ENCODE results near the gene PVALB. TPM values are rescaled to one million over a fixed set of nuclear protein-coding genes. Genes with fewer than 3 reads are reported as not detected.

Gene PVALB
- total RNA-seq, 1 donor = not detected

GRCh38 chr22:36764641-36765040 lies 52.2 kb downstream of the PVALB start:
- Histone ChIP-seq H3K4me2 (ENCODE audit: insufficient read depth, low read length) (no peak overlapping the region), H3K27ac (ENCODE audit: low read depth, low read length) (no peak overlapping the region), H3K79me2 (ENCODE audit: insufficient read depth, low read length) (no peaks in the 10 kb centered on the region), H3K4me3 (ENCODE audit: insufficient read depth, low read length) (no peak overlapping the region), H3K36me3 (ENCODE audit: insufficient read depth, low read length) (peaks cover 13% of the 10 kb centered on the region), H3K27me3 (ENCODE audit: insufficient read depth, low read length) (no peaks in the 10 kb centered on the region), H3K4me1 (ENCODE audit: insufficient read depth, low read length) (peaks cover 3% of the 10 kb centered on the region), H4K20me1 (ENCODE audit: insufficient read depth, low read length) (peaks cover 2% of the 10 kb centered on the region), H2AFZ (ENCODE audit: low read length) (no peak overlapping the region), H3K9me3 (ENCODE audit: low read depth, low read length) (no peaks in the 10 kb centered on the region)
- DNase-seq (ENCODE audit: insufficient read length, low spot score, missing footprints) = peak; percentile 42
- no peak for TF ChIP-seq CTCF (IDR thresholded peaks at IDR 0.05; ENCODE audit: extremely low read depth, low read depth, low read length)

- no peak overlapping the region for H3K27ac ChIP-seq (ENCODE audit: low read depth, low read length)
- DNase-seq (ENCODE audit: insufficient read length, low spot score, missing footprints) = no peak
- H2AFZ ChIP-seq (ENCODE audit: low read length) = no peak overlapping the region
- H3K36me3 ChIP-seq (ENCODE audit: insufficient read depth, low read length) = peaks cover 13% of the 10 kb centered on the region
- H3K27me3 ChIP-seq (ENCODE audit: insufficient read depth, low read length) = no peaks in the 10 kb centered on the region
- H3K79me2 ChIP-seq (ENCODE audit: insufficient read depth, low read length) = no peaks in the 10 kb centered on the region
- peaks cover 2% of the 10 kb centered on the region for H4K20me1 ChIP-seq (ENCODE audit: insufficient read depth, low read length)
- H3K4me2 ChIP-seq (ENCODE audit: insufficient read depth, low read length) = no peak overlapping the region
- TF ChIP-seq CTCF (IDR thresholded peaks at IDR 0.05; ENCODE audit: extremely low read depth, low read depth, low read length) = no peak
- no peaks in the 10 kb centered on the region for H3K9me3 ChIP-seq (ENCODE audit: low read depth, low read length)
- no peak overlapping the region for H3K4me3 ChIP-seq (ENCODE audit: insufficient read depth, low read length)
- peaks cover 3% of the 10 kb centered on the region for H3K4me1 ChIP-seq (ENCODE audit: insufficient read depth, low read length)
Observed at GRCh38 chr22:36764060-36764459, 52.8 kb downstream of the PVALB start.

GRCh38 chr22:36763576-36763975 lies 53.3 kb downstream of the PVALB start:
- peaks cover 13% of the 10 kb centered on the region for H3K36me3 ChIP-seq (ENCODE audit: insufficient read depth, low read length)
- no peak overlapping the region for H2AFZ ChIP-seq (ENCODE audit: low read length)
- no peaks in the 10 kb centered on the region for H3K79me2 ChIP-seq (ENCODE audit: insufficient read depth, low read length)
- H3K4me1 ChIP-seq (ENCODE audit: insufficient read depth, low read length) = peaks cover 3% of the 10 kb centered on the region
- no peak overlapping the region for H3K27ac ChIP-seq (ENCODE audit: low read depth, low read length)
- peaks cover 2% of the 10 kb centered on the region for H4K20me1 ChIP-seq (ENCODE audit: insufficient read depth, low read length)
- no peaks in the 10 kb centered on the region for H3K9me3 ChIP-seq (ENCODE audit: low read depth, low read length)
- H3K4me2 ChIP-seq (ENCODE audit: insufficient read depth, low read length) = no peak overlapping the region
- TF ChIP-seq CTCF (IDR thresholded peaks at IDR 0.05; ENCODE audit: extremely low read depth, low read depth, low read length) = no peak
- H3K4me3 ChIP-seq (ENCODE audit: insufficient read depth, low read length) = no peak overlapping the region
- peak; percentile 51 for DNase-seq (ENCODE audit: insufficient read length, low spot score, missing footprints)
- no peaks in the 10 kb centered on the region for H3K27me3 ChIP-seq (ENCODE audit: insufficient read depth, low read length)

- no peak overlapping the region for H2AFZ ChIP-seq (ENCODE audit: low read length)
- no peaks in the 10 kb centered on the region for H3K79me2 ChIP-seq (ENCODE audit: insufficient read depth, low read length)
- H4K20me1 ChIP-seq (ENCODE audit: insufficient read depth, low read length) = peaks cover 2% of the 10 kb centered on the region
- no peak overlapping the region for H3K4me3 ChIP-seq (ENCODE audit: insufficient read depth, low read length)
- peaks cover 3% of the 10 kb centered on the region for H3K4me1 ChIP-seq (ENCODE audit: insufficient read depth, low read length)
- H3K27ac ChIP-seq (ENCODE audit: low read depth, low read length) = no peak overlapping the region
- peaks cover 13% of the 10 kb centered on the region for H3K36me3 ChIP-seq (ENCODE audit: insufficient read depth, low read length)
- peak; percentile 68 for DNase-seq (ENCODE audit: insufficient read length, low spot score, missing footprints)
- H3K27me3 ChIP-seq (ENCODE audit: insufficient read depth, low read length) = no peaks in the 10 kb centered on the region
- no peak overlapping the region for H3K4me2 ChIP-seq (ENCODE audit: insufficient read depth, low read length)
- TF ChIP-seq CTCF (IDR thresholded peaks at IDR 0.05; ENCODE audit: extremely low read depth, low read depth, low read length) = no peak
- no peaks in the 10 kb centered on the region for H3K9me3 ChIP-seq (ENCODE audit: low read depth, low read length)
Observed at GRCh38 chr22:36762687-36763260, 54.1 kb downstream of the PVALB start.

All from osteoblast (primary cell).